ENCODE data around the gene MAPRE2.

- no peak for TF ChIP-seq MXI1 (conservative IDR thresholded peaks at IDR 0.05; ENCODE audit: poor library complexity, severe bottlenecking)
- TF ChIP-seq, protein P1, sequence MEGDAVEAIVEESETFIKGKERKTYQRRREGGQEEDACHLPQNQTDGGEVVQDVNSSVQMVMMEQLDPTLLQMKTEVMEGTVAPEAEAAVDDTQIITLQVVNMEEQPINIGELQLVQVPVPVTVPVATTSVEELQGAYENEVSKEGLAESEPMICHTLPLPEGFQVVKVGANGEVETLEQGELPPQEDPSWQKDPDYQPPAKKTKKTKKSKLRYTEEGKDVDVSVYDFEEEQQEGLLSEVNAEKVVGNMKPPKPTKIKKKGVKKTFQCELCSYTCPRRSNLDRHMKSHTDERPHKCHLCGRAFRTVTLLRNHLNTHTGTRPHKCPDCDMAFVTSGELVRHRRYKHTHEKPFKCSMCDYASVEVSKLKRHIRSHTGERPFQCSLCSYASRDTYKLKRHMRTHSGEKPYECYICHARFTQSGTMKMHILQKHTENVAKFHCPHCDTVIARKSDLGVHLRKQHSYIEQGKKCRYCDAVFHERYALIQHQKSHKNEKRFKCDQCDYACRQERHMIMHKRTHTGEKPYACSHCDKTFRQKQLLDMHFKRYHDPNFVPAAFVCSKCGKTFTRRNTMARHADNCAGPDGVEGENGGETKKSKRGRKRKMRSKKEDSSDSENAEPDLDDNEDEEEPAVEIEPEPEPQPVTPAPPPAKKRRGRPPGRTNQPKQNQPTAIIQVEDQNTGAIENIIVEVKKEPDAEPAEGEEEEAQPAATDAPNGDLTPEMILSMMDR (IDR thresholded peaks at IDR 0.05; ENCODE audit: poor library complexity, severe bottlenecking) = no peak
- TF ChIP-seq, protein P2, sequence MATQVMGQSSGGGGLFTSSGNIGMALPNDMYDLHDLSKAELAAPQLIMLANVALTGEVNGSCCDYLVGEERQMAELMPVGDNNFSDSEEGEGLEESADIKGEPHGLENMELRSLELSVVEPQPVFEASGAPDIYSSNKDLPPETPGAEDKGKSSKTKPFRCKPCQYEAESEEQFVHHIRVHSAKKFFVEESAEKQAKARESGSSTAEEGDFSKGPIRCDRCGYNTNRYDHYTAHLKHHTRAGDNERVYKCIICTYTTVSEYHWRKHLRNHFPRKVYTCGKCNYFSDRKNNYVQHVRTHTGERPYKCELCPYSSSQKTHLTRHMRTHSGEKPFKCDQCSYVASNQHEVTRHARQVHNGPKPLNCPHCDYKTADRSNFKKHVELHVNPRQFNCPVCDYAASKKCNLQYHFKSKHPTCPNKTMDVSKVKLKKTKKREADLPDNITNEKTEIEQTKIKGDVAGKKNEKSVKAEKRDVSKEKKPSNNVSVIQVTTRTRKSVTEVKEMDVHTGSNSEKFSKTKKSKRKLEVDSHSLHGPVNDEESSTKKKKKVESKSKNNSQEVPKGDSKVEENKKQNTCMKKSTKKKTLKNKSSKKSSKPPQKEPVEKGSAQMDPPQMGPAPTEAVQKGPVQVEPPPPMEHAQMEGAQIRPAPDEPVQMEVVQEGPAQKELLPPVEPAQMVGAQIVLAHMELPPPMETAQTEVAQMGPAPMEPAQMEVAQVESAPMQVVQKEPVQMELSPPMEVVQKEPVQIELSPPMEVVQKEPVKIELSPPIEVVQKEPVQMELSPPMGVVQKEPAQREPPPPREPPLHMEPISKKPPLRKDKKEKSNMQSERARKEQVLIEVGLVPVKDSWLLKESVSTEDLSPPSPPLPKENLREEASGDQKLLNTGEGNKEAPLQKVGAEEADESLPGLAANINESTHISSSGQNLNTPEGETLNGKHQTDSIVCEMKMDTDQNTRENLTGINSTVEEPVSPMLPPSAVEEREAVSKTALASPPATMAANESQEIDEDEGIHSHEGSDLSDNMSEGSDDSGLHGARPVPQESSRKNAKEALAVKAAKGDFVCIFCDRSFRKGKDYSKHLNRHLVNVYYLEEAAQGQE (IDR thresholded peaks at IDR 0.05; ENCODE audit: borderline replicate concordance) = no peak
Measured at GRCh38 chr18:35027206-35027605, 14.0 kb upstream of the MAPRE2 start.
